ENCODE results near the gene TBC1D22A. TPM values are rescaled to one million over a fixed set of nuclear protein-coding genes. Genes with fewer than 3 reads are reported as not detected.
"Not testable (repeated sequence)": the region's sequence is repeated elsewhere in the genome, so short reads cannot be mapped to it uniquely, and the experiment has no call there.

Gene TBC1D22A
- polyA plus RNA-seq, 1 donor from 2014 or later = 9.3 TPM

DNA sequence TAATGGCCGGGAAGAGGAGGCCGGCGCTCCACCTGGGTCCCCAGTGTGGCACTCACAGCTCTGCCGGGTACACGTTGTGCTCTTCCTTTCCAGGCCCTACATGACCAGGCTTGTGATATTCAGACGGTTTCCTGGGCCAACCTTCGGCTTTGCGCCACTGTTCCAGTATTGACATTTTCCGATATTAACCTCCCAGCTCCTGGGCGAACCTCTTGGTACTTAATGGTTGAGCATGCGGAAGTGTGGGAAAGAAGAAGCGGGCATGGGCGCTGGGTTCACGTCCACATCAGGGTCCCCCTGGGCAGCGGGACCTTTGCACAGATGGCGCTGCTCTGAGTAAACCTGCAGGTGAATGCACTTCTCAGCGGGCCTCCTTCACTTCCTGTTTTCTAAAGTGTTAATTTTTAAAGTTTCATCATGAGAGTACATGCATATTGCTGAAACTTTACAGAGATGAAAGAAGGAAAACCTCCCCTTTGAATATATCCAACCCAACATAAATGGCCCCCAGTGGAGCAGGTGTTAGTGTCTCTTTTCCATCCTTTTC, 286.7 kb downstream of the TBC1D22A start:
- no peaks in the 10 kb centered on the region for H4K20me1 ChIP-seq (ENCODE audit: insufficient read depth)

DNA sequence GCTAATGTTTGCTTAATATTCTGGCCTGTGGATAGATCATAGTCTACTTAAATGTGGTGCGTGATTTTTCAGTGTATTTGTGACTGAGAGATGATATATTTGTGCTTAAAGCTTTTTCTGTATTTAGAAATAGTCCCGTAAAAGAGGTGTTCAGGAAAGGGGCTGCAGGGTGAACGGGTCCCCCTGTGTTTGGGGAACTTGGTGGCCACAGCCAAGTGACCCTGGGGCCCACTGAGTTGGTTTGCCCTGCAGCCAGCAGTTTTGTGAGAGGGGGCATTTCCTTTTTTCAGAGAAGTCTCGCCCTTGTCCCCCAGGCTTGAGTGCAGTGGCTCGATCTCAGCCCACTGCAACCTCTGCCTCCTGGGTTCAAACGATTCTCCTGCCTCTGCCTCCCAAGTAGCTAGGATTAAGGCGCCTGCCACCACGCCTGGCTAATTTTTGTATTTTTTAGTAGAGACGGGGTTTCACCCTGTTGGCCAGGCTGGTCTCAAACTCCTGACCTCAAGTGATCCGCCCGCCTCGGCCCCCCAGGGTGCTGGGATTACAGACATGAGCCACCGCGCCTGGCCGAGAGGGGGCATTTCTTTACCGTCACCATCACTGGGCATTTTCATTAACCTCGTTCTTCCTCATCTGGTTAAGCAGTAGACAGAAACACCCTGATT, 287.4 kb downstream of the TBC1D22A start:
- not testable (repeated sequence) for H3K9me2 ChIP-seq (ENCODE audit: insufficient read depth, low read length); H2AFZ ChIP-seq (ENCODE audit: low read depth, low read length); H3F3A ChIP-seq (ENCODE audit: insufficient read depth, low read length, poor library complexity, severe bottlenecking)

More for the DNA sequence above, 286.7 kb downstream of the TBC1D22A start:
- H3F3A ChIP-seq (ENCODE audit: insufficient read depth, low read length, poor library complexity, severe bottlenecking) = no peaks in the 10 kb centered on the region
- H3K27me3 ChIP-seq (ENCODE audit: insufficient read depth, low read depth, low read length) = no peaks in the 10 kb centered on the region
- H3K4me3 ChIP-seq (ENCODE audit: low read length) = no peak overlapping the region
- H3K27ac ChIP-seq (ENCODE audit: low read length) = no peak overlapping the region
- H3K9ac ChIP-seq (ENCODE audit: low read length) = no peak overlapping the region
- no peaks in the 10 kb centered on the region for H3K9me2 ChIP-seq (ENCODE audit: insufficient read depth, low read length)
- no peaks in the 10 kb centered on the region for H3K9me3 ChIP-seq (ENCODE audit: low read length)
- H2AFZ ChIP-seq (ENCODE audit: low read depth, low read length) = no peak overlapping the region
- no peak overlapping the region for H3K4me2 ChIP-seq (ENCODE audit: low read length)
- TF ChIP-seq SMC3 (conservative IDR thresholded peaks at IDR 0.05; ENCODE audit: poor library complexity) = no peak
- TF ChIP-seq, protein P1, sequence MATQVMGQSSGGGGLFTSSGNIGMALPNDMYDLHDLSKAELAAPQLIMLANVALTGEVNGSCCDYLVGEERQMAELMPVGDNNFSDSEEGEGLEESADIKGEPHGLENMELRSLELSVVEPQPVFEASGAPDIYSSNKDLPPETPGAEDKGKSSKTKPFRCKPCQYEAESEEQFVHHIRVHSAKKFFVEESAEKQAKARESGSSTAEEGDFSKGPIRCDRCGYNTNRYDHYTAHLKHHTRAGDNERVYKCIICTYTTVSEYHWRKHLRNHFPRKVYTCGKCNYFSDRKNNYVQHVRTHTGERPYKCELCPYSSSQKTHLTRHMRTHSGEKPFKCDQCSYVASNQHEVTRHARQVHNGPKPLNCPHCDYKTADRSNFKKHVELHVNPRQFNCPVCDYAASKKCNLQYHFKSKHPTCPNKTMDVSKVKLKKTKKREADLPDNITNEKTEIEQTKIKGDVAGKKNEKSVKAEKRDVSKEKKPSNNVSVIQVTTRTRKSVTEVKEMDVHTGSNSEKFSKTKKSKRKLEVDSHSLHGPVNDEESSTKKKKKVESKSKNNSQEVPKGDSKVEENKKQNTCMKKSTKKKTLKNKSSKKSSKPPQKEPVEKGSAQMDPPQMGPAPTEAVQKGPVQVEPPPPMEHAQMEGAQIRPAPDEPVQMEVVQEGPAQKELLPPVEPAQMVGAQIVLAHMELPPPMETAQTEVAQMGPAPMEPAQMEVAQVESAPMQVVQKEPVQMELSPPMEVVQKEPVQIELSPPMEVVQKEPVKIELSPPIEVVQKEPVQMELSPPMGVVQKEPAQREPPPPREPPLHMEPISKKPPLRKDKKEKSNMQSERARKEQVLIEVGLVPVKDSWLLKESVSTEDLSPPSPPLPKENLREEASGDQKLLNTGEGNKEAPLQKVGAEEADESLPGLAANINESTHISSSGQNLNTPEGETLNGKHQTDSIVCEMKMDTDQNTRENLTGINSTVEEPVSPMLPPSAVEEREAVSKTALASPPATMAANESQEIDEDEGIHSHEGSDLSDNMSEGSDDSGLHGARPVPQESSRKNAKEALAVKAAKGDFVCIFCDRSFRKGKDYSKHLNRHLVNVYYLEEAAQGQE (IDR thresholded peaks at IDR 0.05; ENCODE audit: borderline replicate concordance) = no peak
- TF ChIP-seq EZH2 (IDR thresholded peaks at IDR 0.05; ENCODE audit: borderline replicate concordance, insufficient read depth, low read length, poor library complexity, severe bottlenecking) = no peak
- TF ChIP-seq, protein P2, sequence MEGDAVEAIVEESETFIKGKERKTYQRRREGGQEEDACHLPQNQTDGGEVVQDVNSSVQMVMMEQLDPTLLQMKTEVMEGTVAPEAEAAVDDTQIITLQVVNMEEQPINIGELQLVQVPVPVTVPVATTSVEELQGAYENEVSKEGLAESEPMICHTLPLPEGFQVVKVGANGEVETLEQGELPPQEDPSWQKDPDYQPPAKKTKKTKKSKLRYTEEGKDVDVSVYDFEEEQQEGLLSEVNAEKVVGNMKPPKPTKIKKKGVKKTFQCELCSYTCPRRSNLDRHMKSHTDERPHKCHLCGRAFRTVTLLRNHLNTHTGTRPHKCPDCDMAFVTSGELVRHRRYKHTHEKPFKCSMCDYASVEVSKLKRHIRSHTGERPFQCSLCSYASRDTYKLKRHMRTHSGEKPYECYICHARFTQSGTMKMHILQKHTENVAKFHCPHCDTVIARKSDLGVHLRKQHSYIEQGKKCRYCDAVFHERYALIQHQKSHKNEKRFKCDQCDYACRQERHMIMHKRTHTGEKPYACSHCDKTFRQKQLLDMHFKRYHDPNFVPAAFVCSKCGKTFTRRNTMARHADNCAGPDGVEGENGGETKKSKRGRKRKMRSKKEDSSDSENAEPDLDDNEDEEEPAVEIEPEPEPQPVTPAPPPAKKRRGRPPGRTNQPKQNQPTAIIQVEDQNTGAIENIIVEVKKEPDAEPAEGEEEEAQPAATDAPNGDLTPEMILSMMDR (IDR thresholded peaks at IDR 0.05; ENCODE audit: poor library complexity, severe bottlenecking) = no peak
- TF ChIP-seq EP300 (conservative IDR thresholded peaks at IDR 0.05; ENCODE audit: poor library complexity, severe bottlenecking) = no peak
- no peak for TF ChIP-seq RAD21 (conservative IDR thresholded peaks at IDR 0.05)
- TF ChIP-seq MXI1 (conservative IDR thresholded peaks at IDR 0.05; ENCODE audit: poor library complexity, severe bottlenecking) = no peak
- no peaks in the 10 kb centered on the region for H3K79me2 ChIP-seq (replicated peaks; ENCODE audit: insufficient read depth, low read length)
- H3K36me3 ChIP-seq (ENCODE audit: insufficient read depth, low read length) = no peaks in the 10 kb centered on the region

More for the DNA sequence above, 287.4 kb downstream of the TBC1D22A start:
- not testable (repeated sequence) for H3K27me3 ChIP-seq (ENCODE audit: insufficient read depth, low read depth, low read length); H3K4me2 ChIP-seq (ENCODE audit: low read length); H4K20me1 ChIP-seq (ENCODE audit: insufficient read depth); H3K4me3 ChIP-seq (ENCODE audit: low read length); H3K9me3 ChIP-seq (ENCODE audit: low read length); H3K9ac ChIP-seq (ENCODE audit: low read length); H3K36me3 ChIP-seq (ENCODE audit: insufficient read depth, low read length); H3K27ac ChIP-seq (ENCODE audit: low read length); H3K79me2 ChIP-seq (replicated peaks; ENCODE audit: insufficient read depth, low read length)
